ENCODE data around the gene ASPDH. TPM values are rescaled to one million over a fixed set of nuclear protein-coding genes. Genes with fewer than 3 reads are reported as not detected.

The ASPDH gene
- total and polyA plus RNA-seq, 2 of the 4 experiments (the other 2 are of a cell fraction): not detected

GRCh38 chr19:50505856-50506611 is 7.7 kb downstream of the ASPDH start:
- Histone ChIP-seq H2BK5ac (ENCODE audit: low read depth, low read length, poor library complexity, severe bottlenecking) (no peak overlapping the region), H3K4me3 (ENCODE audit: insufficient read depth, low read depth, low read length) (no peak overlapping the region), H2BK15ac (ENCODE audit: low read depth, low read length) (no peak overlapping the region), H3K36me3 (ENCODE audit: control insufficient read depth, insufficient read depth, low read length) (peaks cover 3% of the 10 kb centered on the region; the same call in 1 of the 2 replicates), H3K4me1 (ENCODE audit: control insufficient read depth, insufficient read depth, low read length) (peaks cover 3% of the 10 kb centered on the region), H3K27ac (ENCODE audit: insufficient read depth, low read length) (no peak overlapping the region), H3K4ac (ENCODE audit: low read depth, low read length) (no peak overlapping the region), H2AFZ (replicated peaks; ENCODE audit: low read length, poor library complexity) (no peak overlapping the region), H3K27me3 (ENCODE audit: control insufficient read depth, insufficient read depth, low read length) (peaks cover 4% of the 10 kb centered on the region; the same call in 1 of the 2 replicates), H4K20me1 (ENCODE audit: insufficient read depth, low read length) (no peaks in the 10 kb centered on the region), H3K23ac (ENCODE audit: low read depth, low read length) (no peak overlapping the region), H3K56ac (ENCODE audit: extremely low read depth, insufficient read depth, low read length) (no peak overlapping the region), H4K5ac (ENCODE audit: low read depth, low read length) (no peak overlapping the region), H3K18ac (ENCODE audit: low read depth, low read length) (no peak overlapping the region), H3K79me1 (ENCODE audit: low read depth in 1 of 2, low read length in 2 of 2) (peaks cover 5 to 10% of the 10 kb centered on the region in 2 experiments; a peak in 3 of 4 replicates), H4K91ac (ENCODE audit: insufficient read depth, low read depth, low read length) (no peak overlapping the region), H2AK5ac (ENCODE audit: low read depth, low read length) (no peak overlapping the region), H2BK20ac (ENCODE audit: low read depth, low read length) (no peak overlapping the region), H3K9ac (ENCODE audit: low read depth, low read length) (no peak overlapping the region), H3K4me2 (ENCODE audit: low read depth, low read length) (no peak overlapping the region), H2BK120ac (ENCODE audit: low read depth, low read length) (no peak overlapping the region), H3K14ac (replicated peaks; ENCODE audit: low read depth, low read length) (no peak overlapping the region), H3K9me3 (ENCODE audit: control insufficient read depth, insufficient read depth, low read length) (no peaks in the 10 kb centered on the region), H3K9me1 (ENCODE audit: insufficient read depth, low read length) (no peaks in the 10 kb centered on the region), H4K8ac (ENCODE audit: low read depth in 2 of 2, low read length in 2 of 2) (no peak overlapping the region), H2AK9ac (replicated peaks; ENCODE audit: low read depth, low read length, poor library complexity) (no peak overlapping the region)
- intact Hi-C loops (cut with micrococcal nuclease): no loop called here
- dilution Hi-C loops (cut with HindIII; ENCODE audit: low sequenced_read_pairs, unreplicated experiment): no loop called here
- in situ Hi-C loops (cut with MboI; ENCODE audit: low sequenced_read_pairs): no loop called here
- BruUV-seq (replicated peaks): no TSS peak
- TF ChIP-seq CTCF (conservative IDR thresholded peaks at IDR 0.05; ENCODE audit: low read depth, low read length) (no peak), NFE2L2 (IDR thresholded peaks at IDR 0.05; ENCODE audit: low read depth, low read length) (no peak), FOS (IDR thresholded peaks at IDR 0.05; ENCODE audit: low read depth, low read length) (no peak), CEBPB (IDR thresholded peaks at IDR 0.05; ENCODE audit: low read depth, low read length) (no peak), RCOR1 (IDR thresholded peaks at IDR 0.05; ENCODE audit: insufficient replicate concordance, low read length) (no peak), USF2 (IDR thresholded peaks at IDR 0.05; ENCODE audit: low read depth, low read length) (no peak), BHLHE40 (IDR thresholded peaks at IDR 0.05; ENCODE audit: low read depth, low read length) (no peak), MXI1 (IDR thresholded peaks at IDR 0.05; ENCODE audit: borderline replicate concordance, low read depth, low read length) (no peak), CHD1 (IDR thresholded peaks at IDR 0.05; ENCODE audit: low read depth, low read length) (no peak), SMC3 (IDR thresholded peaks at IDR 0.05; ENCODE audit: low read depth, low read length) (no peak), POLR2A (IDR thresholded peaks at IDR 0.05; ENCODE audit: low read depth, low read length) (no peak), ELK1 (IDR thresholded peaks at IDR 0.05; ENCODE audit: borderline replicate concordance, low read depth, low read length) (no peak), RFX5 (IDR thresholded peaks at IDR 0.05; ENCODE audit: low read depth, low read length) (no peak), MAFK (IDR thresholded peaks at IDR 0.05; ENCODE audit: low read depth, low read length) (no peak), MAZ (IDR thresholded peaks at IDR 0.05; ENCODE audit: borderline replicate concordance, low read depth, low read length) (no peak), RAD21 (IDR thresholded peaks at IDR 0.05; ENCODE audit: low read length) (no peak)
- 90% methylated on average over 9 of the region's 30 CpGs; no CpG with 5 or more reads in 1 of the 2 experiments for WGBS, 2 experiments (ENCODE audit: extremely low coverage in 2 of 2, insufficient read length in 1 of 2)
- CTCF ChIA-PET: no interaction called here
- POLR2A ChIA-PET (ENCODE audit: unreplicated experiment): no interaction called here
- no peak for DNase-seq
- ATAC-seq (ENCODE audit: low read depth): no peak
